Measurements from ENCODE around the gene FTL. TPM values are rescaled to one million over a fixed set of nuclear protein-coding genes. Genes with fewer than 3 reads are reported as not detected.

FTL gene
- total RNA-seq, 1 donor from 2014 or later: 963 TPM

DNA sequence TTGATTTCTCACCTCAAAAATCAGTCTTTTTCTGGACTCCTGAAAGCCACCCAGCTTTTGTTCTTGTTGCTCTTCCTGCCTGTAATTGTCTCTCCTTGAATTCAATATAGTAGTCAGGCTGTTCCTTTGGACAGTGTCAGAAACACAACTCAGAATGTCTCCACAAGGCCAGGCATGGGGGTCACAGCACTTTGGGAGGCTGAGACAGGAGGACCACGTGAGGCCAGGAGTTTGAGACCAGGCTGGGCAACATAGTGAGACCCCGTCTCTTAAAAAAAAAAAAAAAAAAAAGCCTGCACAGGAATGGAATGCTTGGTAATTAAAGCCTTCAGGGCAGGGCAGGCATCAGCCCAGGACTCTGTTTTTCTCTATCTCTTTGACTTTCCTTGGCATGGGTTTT is 19.3 kb upstream of the FTL start:
- no peak for DNase-seq (ENCODE audit: low read depth, low spot score)

DNA sequence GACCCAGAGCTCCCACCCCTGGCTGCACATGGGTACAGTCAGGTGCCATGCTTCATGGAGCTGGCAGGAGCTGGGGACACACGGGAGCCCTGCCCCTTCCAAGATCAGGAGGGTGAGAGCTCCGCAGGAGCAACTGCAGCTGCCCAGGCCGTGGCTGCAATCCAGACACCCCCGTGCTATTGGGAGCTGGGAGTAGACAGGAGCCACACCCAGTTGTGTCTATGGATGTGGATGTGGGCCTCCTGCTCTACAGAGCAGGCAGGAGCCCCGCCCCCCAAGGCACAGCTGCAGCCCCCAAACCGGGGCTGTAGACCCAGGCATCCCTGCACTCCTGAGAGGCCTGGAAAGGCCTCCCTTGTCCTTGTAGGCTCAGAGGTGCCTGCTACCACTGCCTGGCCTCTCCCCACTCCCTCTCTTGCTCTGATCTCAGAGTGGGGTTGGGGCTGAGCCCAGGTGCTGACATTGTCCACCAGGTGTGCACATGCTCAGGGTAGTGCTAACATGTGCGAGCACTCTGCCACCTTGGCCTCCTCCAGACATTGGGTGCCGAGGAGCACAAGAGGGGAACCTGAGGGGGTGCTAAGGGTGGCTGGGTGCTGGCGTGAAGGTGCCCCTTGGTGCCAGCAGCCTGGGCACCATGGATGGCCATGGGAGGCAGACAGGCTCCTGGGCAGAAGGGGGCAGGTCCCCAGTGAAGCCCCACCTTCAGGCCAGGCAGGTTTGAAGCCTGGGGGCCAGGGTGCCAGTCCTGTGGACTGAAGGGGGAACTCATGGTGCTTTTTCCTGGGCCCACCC is 18.4 kb upstream of the FTL start:
- DNase-seq (ENCODE audit: low read depth, low spot score): no peak

DNA sequence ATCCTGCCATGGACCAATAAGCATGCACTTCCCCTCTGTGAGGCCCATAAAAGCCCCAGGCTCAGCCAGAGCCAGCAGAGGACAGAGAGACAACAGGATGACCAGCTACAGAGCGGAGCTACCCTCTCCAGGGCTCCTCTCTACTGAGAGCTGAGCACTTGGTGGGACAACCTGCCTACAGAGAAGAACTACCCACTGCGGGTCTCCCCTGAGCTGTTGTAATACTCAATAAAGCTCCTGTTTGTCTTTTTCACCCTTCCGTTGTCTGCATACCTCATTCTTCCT is 17.9 kb upstream of the FTL start:
- DNase-seq (ENCODE audit: low read depth, low spot score): no peak

DNA sequence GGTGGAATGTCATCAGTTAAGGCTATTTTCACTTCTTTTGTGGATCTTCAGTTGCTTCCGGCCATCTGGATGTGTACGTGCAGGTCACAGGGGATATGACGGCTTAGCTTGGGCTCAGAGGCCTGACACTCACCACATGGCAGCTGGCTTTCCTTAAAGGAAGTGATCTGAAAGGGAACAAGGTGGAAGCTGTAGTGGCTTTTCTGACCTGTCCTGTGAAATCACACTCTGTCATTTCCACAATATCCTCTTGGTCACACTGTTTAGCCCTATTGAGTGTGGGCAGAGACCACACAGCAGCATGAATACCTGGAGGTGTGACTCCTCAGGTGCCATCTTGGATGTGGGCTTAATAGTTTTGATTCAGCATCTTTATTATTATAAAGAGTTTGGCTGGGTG is 14.9 kb upstream of the FTL start:
- DNase-seq (ENCODE audit: low read depth, low spot score): no peak

DNA sequence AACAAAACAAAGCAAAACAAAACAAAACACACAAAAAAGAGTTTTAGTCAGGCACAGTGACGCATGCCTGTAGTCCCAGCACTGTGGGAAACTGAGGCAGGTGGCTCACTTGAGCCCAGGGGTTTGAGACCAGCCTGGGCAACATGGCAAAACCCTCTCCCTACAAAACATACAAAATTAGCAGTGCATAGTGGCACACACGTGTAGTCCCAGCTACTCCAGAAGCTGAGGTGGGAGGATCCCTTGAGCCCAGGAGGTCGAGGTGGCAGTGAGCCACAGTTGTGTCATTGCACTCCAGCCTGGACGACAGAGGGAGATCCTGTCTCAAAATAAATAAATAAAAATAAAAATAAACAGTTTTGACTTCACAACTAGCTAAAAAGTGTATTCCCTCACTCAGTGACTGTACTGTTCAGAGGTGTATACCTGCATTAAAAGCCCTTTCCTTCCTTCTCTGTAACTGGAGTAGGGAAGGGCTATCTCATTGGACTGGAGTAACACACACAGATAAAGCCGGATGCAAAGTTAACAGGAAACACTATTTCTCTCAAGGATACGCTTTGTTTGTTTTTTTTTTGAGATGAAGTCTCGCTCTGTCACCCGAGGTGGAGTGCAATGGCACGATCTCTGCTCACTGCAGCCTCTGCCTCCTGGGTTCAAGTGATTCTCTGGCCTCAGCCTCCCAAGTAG is 14.1 kb upstream of the FTL start:
- DNase-seq (ENCODE audit: low read depth, low spot score): no peak

DNA sequence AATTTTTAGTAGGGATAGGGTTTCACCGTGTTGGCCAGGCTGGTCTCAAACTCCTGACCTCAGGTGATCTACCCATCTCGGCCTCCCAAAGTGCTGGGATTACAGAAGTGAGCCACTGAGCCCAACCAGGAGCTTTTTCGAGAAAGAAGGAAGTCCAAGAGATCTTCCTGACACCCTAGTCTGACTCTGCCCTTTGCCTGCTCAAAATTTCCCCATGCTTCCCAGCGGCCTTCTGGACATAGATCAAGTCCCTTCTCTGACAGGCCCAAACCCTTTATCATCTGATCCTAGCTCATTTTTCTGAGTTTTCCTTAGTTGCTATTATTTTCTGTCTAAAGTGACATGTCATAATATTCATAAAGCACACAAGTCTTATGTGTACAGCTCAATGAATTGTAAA is 12.0 kb upstream of the FTL start:
- DNase-seq (ENCODE audit: low read depth, low spot score): no peak

DNA sequence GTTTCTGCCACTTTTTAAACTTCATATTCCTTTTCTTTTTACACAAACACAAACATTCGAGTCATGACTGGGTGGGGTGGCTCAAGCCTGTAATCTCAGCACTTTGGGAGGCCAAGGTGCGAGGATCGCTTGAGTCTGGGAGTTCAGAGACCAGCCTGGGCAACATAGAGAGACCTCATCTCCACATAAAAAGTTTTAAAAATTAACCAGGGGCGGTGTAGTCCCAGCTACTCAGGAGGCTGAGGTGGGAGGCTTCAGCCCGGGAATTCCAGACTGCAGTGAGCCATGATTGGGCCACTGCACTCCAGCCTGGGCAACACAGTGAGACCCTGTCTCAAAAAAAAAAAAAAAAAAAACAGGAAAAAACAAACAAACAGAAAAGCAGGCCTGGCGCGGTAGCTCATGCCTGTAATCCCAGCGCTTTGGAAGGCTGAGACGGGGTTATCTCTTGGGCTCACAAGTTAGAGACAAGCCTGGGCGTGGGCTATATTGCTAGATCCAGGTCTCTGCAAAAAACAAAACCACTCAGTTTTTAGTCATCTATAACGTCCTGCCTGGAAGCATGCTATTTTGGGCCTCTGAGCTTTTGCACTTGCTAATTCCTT is 11.0 kb upstream of the FTL start:
- no peak for DNase-seq (ENCODE audit: low read depth, low spot score)

DNA sequence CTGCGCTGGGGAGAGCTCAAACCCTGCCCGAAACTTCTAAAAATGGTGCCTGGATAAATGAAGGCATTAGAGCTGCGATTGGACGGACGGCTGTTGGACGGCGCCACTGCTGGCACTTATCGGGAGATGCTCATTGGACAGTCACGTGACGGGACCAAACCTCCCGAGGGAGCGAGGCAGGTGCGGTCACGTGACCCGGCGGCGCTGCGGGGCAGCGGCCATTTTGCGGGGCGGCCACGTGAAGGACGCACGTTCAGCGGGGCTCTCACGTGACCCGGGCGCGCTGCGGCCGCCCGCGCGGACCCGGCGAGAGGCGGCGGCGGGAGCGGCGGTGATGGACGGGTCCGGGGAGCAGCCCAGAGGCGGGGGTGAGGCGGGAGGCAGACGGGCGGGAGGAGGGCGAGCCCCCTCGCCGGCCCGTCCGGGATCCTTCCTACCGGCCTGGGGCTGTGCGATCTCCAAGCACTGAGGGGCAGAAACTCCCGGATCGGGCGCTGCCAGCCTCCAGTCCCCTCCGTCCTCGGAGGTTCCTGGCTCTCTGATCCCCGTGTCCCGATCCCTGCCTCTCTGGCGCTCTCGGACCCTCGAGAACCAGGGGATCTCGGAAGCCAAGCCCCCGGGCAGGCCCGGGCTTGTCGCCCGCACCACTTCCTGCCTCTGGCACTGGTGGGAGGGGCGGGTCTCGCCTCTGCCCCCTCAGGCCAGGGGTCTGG is 10.4 kb upstream of the FTL start, which contains the start of gene BAX:
Gene BAX (plus strand): TSS at position 281 of the 713 bp plus-strand sequence. CDS start 54 bp downstream, at position 335.
- peak; percentile 85 for DNase-seq (ENCODE audit: low read depth, low spot score)

DNA sequence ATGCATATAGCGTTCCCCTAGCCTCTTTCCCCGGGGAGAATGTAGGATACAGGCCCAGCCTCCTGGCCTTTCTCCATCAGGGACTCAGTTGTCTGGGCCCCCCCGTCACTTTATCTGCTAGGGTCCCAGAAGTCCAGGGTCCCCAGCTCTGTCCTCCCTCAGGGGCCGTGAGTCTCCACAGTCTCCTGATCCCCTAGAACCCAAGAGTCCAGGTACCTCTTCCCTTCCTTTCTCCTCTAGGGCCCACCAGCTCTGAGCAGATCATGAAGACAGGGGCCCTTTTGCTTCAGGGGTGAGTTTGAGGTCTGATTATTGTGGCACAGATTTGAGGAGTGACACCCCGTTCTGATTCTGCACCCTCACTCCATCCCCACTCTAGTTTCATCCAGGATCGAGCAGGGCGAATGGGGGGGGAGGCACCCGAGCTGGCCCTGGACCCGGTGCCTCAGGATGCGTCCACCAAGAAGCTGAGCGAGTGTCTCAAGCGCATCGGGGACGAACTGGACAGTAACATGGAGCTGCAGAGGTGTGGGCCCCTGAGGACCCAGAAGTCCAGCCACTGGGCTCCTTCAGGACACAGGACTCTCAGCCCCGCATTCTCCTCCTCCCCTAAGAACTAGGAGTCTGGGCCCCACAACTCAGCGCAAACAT is 9.7 kb upstream of the FTL start:
- no peak for DNase-seq (ENCODE audit: low read depth, low spot score)

DNA sequence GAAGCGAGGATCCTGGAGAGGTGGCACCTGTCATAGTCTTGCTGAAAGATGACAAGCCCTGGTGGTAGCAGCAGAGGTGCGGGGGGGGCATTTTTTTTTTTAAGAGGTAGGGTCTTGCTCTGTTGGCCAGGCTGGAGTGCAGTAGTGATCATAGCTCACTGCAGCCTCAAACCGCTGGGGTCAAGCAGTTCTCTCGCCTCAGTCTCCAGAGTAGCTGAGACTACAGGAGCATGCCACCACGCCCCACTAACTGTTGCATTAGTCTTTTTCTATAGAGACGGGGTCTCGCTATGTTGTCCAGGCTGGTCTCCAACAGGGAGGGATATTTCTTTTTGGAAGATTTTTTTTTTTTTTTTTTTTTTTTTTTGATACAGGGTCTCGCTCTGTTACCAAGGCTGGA is 7.1 kb upstream of the FTL start:
- no peak for DNase-seq (ENCODE audit: low read depth, low spot score)

DNA sequence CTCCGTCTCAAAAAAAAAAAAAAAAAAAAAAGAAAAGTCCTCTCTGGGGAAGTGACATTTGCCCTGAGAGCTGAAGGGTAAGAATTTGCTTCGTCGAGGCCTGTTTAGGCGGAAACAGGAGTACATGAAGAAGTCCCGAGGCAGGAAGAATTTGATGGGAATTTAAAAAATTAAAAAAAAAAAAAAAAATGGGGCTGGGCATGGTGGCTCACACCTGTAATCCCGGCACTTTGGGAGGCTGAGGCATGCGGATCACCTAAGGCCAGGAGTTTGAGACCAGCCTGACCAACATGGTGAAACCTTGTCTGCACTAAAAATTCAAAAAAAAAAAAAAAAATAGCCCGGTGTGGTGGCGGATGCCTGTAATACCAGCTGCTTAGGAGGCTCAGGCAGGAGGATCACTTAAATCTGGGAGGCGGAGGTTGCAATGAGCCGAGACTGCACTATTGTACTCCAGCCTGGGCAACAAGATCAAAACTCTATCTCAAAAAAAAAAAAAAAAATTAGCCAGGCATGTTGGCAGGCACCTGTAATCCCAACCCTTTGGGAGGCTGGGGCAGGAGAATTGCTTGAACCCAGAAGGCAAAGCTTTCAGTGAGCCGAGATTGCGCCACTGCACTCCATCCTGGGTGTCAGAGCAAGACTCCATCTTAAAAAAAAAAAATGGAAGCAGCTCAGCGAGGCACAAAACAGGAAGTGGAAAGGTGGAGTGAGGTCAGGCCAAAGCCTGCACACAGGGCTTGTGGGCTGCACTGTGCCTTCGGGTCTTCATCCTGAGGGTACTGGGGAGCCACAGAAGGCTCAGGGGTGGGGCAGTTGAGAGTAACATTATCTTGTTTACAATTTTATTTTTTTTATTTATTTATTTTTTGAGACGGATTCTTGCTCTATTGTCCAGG is 5.5 kb upstream of the FTL start:
- no peak for DNase-seq (ENCODE audit: low read depth, low spot score)

DNA sequence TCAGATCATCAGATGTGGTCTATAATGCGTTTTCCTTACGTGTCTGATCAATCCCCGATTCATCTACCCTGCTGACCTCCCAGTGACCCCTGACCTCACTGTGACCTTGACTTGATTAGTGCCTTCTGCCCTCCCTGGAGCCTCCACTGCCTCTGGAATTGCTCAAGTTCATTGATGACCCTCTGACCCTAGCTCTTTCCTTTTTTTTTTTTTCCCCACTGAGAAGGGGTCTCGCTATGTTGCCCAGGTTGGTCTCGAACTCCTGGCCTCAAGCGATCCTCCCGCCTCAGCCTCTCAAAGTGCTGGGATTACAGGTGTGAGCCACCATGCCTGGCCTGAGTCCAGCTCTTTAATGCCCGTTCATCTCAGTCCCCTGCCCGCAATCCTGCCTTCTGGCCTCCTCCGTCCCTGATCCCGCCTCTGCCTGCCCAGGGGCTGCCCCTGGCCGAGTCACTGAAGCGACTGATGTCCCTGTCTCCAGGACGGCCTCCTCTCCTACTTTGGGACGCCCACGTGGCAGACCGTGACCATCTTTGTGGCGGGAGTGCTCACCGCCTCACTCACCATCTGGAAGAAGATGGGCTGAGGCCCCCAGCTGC is 4.0 kb upstream of the FTL start:
- DNase-seq (ENCODE audit: low read depth, low spot score): no peak

DNA sequence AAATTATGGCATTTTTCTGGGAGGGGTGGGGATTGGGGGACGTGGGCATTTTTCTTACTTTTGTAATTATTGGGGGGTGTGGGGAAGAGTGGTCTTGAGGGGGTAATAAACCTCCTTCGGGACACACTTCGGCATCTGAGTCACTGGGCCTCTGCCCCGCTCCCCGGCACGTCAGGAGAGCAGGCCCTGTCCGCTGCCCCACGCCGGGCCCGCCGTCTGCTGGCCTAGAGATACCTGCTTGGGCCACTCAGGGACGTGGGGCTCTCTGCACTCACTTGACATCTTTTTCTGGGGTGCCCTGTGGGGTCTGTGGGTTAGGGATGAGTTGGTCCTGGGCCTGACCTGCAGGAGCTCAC is 3.5 kb upstream of the FTL start:
- DNase-seq (ENCODE audit: low read depth, low spot score): no peak

DNA sequence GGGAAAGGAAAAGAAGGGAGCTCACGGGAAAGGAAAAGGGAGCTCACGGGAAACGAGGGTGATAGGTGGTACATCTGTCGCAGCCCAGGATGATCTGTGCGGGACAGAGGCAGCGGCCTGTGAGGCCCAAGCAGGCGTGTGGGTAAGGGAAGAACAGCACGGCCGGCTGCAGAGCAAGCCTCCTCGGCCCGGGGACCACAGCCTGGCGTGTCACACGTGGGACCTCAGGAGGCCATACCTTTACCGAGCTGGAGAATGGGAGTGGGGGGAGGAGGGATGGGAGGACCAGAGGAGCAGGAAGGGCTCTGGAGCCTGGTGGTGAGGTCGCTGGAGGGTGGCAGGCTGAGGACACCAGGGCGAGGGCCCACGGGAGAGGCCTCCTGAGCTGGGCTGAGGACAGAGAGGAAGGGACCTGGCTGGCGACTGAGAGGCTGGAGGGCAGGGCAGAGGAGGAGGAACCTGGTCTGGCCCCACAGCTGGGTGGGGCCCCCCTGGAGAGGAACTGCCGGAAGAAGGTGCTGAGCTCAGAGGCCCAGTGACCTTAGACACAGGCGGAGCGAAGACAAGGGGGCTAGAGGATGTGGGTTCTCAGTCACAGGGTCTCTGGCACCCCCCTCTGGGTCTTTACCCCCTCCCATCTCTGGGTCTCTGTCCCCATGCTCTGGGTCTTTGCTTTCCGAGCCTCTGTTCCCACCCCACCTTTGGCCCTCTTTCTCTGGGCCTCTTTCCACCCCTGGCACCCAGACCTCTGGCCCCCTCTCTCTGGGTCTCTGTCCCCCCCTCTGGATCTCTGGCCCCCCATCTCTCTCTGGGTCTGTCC is 2.9 kb upstream of the FTL start:
- DNase-seq (ENCODE audit: low read depth, low spot score): no peak

DNA sequence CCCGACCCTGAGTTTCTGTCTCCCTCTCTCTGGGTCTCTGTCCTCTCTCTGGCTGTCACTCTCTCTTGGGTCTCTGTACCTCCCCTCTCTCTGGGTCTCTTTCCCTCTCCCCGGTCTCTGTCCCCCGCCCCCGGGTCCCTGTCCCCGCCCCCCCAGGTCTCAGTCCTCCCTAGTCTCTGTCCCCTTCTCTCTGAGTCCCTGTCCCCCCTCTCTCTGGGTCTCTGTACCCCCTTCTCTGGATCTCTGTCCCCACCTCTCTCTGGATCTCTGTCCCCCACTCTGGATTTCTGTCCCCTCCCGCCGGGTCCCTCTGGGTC is 2.3 kb upstream of the FTL start:
- DNase-seq (ENCODE audit: low read depth, low spot score): no peak

DNA sequence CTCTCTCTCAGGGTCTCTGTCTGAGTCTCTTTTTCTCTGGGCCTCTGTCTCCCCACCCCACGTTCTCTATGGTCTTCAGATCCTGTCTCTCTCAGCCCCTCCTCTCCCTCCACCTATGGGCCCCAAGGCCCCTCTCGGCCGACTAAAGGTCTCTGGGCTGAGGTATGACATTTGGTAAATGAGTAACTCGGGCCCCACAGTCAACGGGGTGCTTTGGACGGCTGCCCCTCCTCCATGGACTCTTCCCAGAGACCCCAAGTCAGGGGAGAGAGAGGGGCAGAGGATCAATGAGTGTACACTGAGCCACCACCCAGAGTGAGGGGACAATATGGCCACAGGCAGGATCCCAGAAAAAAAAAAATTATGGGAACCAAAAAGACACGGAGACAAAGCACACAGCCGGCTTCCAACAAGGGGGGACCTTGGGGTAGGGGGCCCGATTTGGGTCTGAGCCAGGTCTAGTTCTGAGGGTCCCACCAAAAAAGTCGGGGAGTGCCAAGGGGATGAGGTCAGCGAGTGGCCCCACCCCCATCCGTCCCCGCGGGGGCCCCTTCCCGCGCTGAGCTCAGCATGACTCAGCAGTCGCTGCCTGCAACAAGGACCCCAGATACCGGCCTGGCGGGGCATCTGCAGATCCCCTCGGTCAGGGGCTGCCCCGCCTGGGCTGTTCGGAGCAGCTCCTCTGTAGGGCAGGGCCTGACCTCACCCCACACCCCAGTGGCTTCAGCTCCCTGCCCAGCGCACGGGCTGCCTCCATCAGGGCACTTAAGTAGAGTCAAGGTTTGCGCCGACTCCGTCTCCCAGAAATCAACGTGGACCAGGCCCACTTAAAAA is 1.5 kb upstream of the FTL start:
- no peak for DNase-seq (ENCODE audit: low read depth, low spot score)

DNA sequence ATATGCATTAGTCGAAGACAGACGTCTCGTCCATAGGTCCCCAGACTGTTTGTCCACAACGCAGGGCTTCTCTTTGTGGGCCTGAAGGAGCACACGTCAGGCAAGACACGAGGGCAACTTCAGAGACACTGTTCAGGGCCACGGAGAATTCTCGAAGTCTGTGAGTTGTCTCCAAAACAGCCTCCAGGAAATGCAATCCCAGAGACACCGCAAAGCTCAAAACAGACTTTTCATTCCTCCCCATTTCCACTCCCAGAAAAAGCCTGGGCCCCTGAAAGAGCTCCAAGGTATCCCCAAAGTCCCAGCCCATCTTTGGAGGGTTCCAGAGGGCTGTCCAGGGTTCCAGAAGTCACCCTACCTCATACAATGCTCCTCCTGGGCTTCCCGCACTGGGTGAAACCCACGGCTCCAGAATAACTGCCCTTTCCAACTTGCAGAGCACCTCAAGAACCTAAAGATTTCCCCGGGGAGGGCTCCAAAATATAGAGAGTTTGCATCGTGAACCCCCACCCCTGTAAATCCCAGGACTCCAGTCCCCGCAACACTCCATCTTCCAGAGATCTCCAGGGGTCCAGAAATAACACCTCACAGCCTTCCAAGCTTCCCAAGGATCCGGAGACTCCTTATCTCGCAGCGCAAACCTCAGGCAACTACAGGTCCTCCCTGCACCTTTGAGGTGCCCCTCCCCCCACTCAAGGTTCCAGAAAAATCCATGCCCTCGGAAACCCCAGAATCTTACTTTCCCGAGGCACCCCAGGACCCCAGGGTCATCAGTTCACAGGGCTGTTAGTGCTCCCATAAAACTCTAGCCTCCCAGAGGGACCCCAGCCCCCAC is 687 bp upstream of the FTL start:
- DNase-seq (ENCODE audit: low read depth, low spot score): no peak
